Endothelial cell of umbilical vein (primary cell): ENCODE measurements around the gene MRFAP1. TPM values are rescaled to one million over a fixed set of nuclear protein-coding genes. Genes with fewer than 3 reads are reported as not detected.

Source experiments
- Bru-seq: library from RNA; stranded (reverse); fragments of 400-500 nt; gene quantifications from one replicate; lab custom pipeline; 2021; lab: Mats Ljungman, UMichigan
- BruChase-seq, 2 experiments: library from RNA; stranded (reverse); fragments of 400-500 nt; gene quantifications; one replicate each; lab custom pipeline; 2021; lab: Mats Ljungman, UMichigan
- BruUV-seq: library from RNA; stranded (reverse); fragments of 400-500 nt; replicated peaks from 2 replicates; lab custom pipeline; 2021; lab: Mats Ljungman, UMichigan
- CTCF ChIA-PET: fragments of 300-600, 350-600 bp; sonication (Branson Sonifier 250); formaldehyde crosslinking; loops from one replicate; lab custom pipeline; 2021; ENCODE audit warnings: antibody characterized with exemption, inconsistent platforms; lab: Charles Lee
- POLR2A ChIA-PET: fragments of 300-600, 350-600 bp; sonication (Branson Sonifier 250); formaldehyde crosslinking; loops from one replicate; lab custom pipeline; 2021; ENCODE audit warnings: antibody characterized with exemption, inconsistent platforms; lab: Charles Lee
- DNase-seq: peaks from one replicate; pipeline ENCODE4 v3.0.0-alpha.2; 2011; ENCODE audit warnings: low read depth, low spot score
- FAIRE-seq: peaks from 2 replicates; lab custom pipeline; 2011; peaks lifted over from hg19 to GRCh38; lab: Jason Lieb, UNC
- H2AFZ ChIP-seq: 2 replicates; pipeline ENCODE4 v1.6.0; 2012; ENCODE audit warnings: low read depth, low read length, control low read depth, inconsistent platforms
- H3K27ac ChIP-seq: 2 replicates; pipeline ENCODE4 v1.5.1; 2011; ENCODE audit warnings: low read depth, mild to moderate bottlenecking, control low read depth, low read length, moderate library complexity; ENCODE audit not compliant: insufficient read depth
- H3K27me3 ChIP-seq, 2 experiments: 2 replicates each; pipeline versions ENCODE4 v1.6.0 to v1.6.1; 2011; ENCODE audit warnings: low read length in 2 of 2, mixed read lengths in 1 of 2; ENCODE audit not compliant: control insufficient read depth in 2 of 2, insufficient read depth in 2 of 2
- H3K36me3 ChIP-seq, 2 experiments: 2 replicates in 1 of 2; 3 replicates in 1 of 2; pipeline ENCODE4 v1.5.1; 2011; ENCODE audit warnings: low read length in 2 of 2, mild to moderate bottlenecking in 1 of 2, moderate library complexity in 1 of 2; ENCODE audit not compliant: control insufficient read depth in 2 of 2, insufficient read depth in 2 of 2; ENCODE audit errors: extremely low read depth in 1 of 2
- H3K4me1 ChIP-seq: 3 replicates; pipeline ENCODE4 v1.5.1; 2011; ENCODE audit warnings: mild to moderate bottlenecking, low read length; ENCODE audit not compliant: control insufficient read depth, insufficient read depth; ENCODE audit errors: extremely low read depth
- H3K4me2 ChIP-seq: 2 replicates; pipeline ENCODE4 v1.6.1; 2011; ENCODE audit warnings: low read length, control low read depth, mixed read lengths; ENCODE audit not compliant: insufficient read depth
- H3K4me3 ChIP-seq, 3 experiments: fragments of 200-600 bp in 1 of 3; sonication (generic), shearing (Covaris generic) in 1 of 3; replicated peaks in 1 of 3; 2 replicates each; pipeline ENCODE4 v1.5.1; 2011 to 2016; ENCODE audit warnings: control low read depth in 3 of 3, low read length in 3 of 3, mild to moderate bottlenecking in 2 of 3, inconsistent platforms in 1 of 3, low read depth in 1 of 3, moderate library complexity in 1 of 3; ENCODE audit not compliant: insufficient read depth in 1 of 3
- H3K79me2 ChIP-seq: 2 replicates; pipeline ENCODE4 v1.6.0; 2012; ENCODE audit warnings: low read length, inconsistent platforms; ENCODE audit not compliant: control insufficient read depth, insufficient read depth
- H3K9ac ChIP-seq: replicated peaks from 2 replicates; pipeline ENCODE3; 2011; ENCODE audit warnings: low read length, control low read depth; ENCODE audit not compliant: insufficient read depth; ENCODE audit errors: extremely low read depth
- H3K9me1 ChIP-seq: replicated peaks from 3 replicates; pipeline ENCODE4 v1.6.0; 2011; ENCODE audit warnings: mild to moderate bottlenecking, low read length; ENCODE audit not compliant: control insufficient read depth, insufficient read depth; ENCODE audit errors: extremely low read depth
- H3K9me3 ChIP-seq: replicated peaks from 2 replicates; pipeline ENCODE4 v1.5.1; 2012; ENCODE audit warnings: low read length, inconsistent platforms; ENCODE audit not compliant: control insufficient read depth, insufficient read depth
- H4K20me1 ChIP-seq: replicated peaks from 2 replicates; pipeline ENCODE3; 2011; ENCODE audit warnings: mild to moderate bottlenecking, low read length; ENCODE audit not compliant: control insufficient read depth, insufficient read depth; ENCODE audit errors: extremely low read depth
- EZH2 ChIP-seq: IDR thresholded peaks from 2 replicates; pipeline ENCODE4 v1.6.1; 2012; ENCODE audit warnings: borderline replicate concordance, low read depth, mild to moderate bottlenecking, moderate library complexity, low read length, inconsistent platforms; ENCODE audit not compliant: severe bottlenecking
- GATA2 ChIP-seq: IDR thresholded peaks from 2 replicates; pipeline ENCODE4 v1.7.0; 2011; ENCODE audit warnings: low read depth, mild to moderate bottlenecking, moderate library complexity, mixed read lengths, low read length; ENCODE audit not compliant: insufficient read length, insufficient read depth
- MAX ChIP-seq: IDR thresholded peaks from 2 replicates; pipeline ENCODE4 v1.6.1; 2011; ENCODE audit not compliant: insufficient read depth, insufficient read length
- POLR2A ChIP-seq: IDR thresholded peaks from 2 replicates; pipeline ENCODE4 v1.6.1; 2012; ENCODE audit warnings: low read depth, mild to moderate bottlenecking, control low read depth, low read length
- POLR2AphosphoS5 ChIP-seq: IDR thresholded peaks from 2 replicates; pipeline ENCODE4 v1.6.1; 2012; ENCODE audit warnings: low read depth, mild to moderate bottlenecking, control low read depth, low read length, moderate library complexity; ENCODE audit not compliant: insufficient read depth
- dilution Hi-C: fragments of 300-500 bp; cut with MboI; formaldehyde crosslinking; loops from one replicate; pipeline ENCODE4 v1.15.0; 2019; ENCODE audit warnings: low sequenced_read_pairs; ENCODE audit not compliant: extremely low pct_ligation_motif_present
- intact Hi-C: fragments of 100-400 bp; cut with micrococcal nuclease; formaldehyde crosslinking; loops from one replicate; pipeline ENCODE4 v1.10.0; 2022
- long read RNA-seq: library from polyadenylated mRNA; stranded (forward); transcript quantifications from one replicate; pipeline ENCODE4 v2.0.0, GENCODE V29; 2021
- polyA minus RNA-seq, 3 experiments: library from RNA; depleted of rRNA, polyadenylated mRNA; stranded (reverse); fragments of >200 nt; gene quantifications; 1 replicate in 1 of 3; 2 replicates in 2 of 3; pipeline ENCODE4 v1.2.3, GENCODE V29; 2011
- polyA plus RNA-seq, 4 experiments: library from polyadenylated mRNA; depleted of rRNA in 3 of 4; stranded (reverse) in 3 of 4; unstranded in 1 of 4; fragments of >200 nt; gene quantifications; 2 replicates each; pipeline versions ENCODE4 v1.2.1 to v1.2.3, GENCODE V29; 2011 to 2012; ENCODE audit warnings: missing spikeins in 1 of 4
- total RNA-seq: library from RNA; stranded (reverse); gene quantifications from 2 replicates; pipeline ENCODE4 v1.2.3, GENCODE V29; 2021

MRFAP1 gene
- total RNA-seq (317 and 335 TPM in 2 replicates), polyA plus RNA-seq (119 and 170 TPM in 2 replicates), polyA minus RNA-seq (63.8 and 69.3 TPM in 2 replicates), Bru-seq, nascent RNA (percentile 98 among the genes with signal in this experiment), BruChase-seq, experiment 1, labeled RNA remaining after a 6-hour chase (percentile 100 among the genes with signal in this experiment), BruChase-seq, experiment 2, labeled RNA remaining after a 2-hour chase (percentile 100 among the genes with signal in this experiment)
- 199 and 217 TPM in 2 replicates for polyA plus RNA-seq (2011; cell fraction: cytosol; rRNA removed)
- 103 and 123 TPM in 2 replicates for polyA plus RNA-seq (2011; cell fraction: nucleus; rRNA removed)
- 279 and 381 TPM in 2 replicates for polyA plus RNA-seq (2012)
- 46.6 TPM for polyA minus RNA-seq (2011; cell fraction: cytosol; rRNA and poly(A)+ RNA removed)
- polyA minus RNA-seq (2011; cell fraction: nucleus; rRNA and poly(A)+ RNA removed), result 24.5 and 36.0 TPM in 2 replicates
- long read RNA-seq, transcript MRFAP1-204 (1 exons, 1,982 nt), result minor isoform, 14 of 375 reads
- long read RNA-seq, transcript MRFAP1-201 (3 exons, 2,049 nt), result minor isoform, 140 of 375 reads
- long read RNA-seq, transcript MRFAP1-202 (2 exons, 1,584 nt), result major isoform, 221 of 375 reads
- long read RNA-seq, partial matches to known transcripts, result 0 of 375 reads
- long read RNA-seq, other reads (novel, unspliced or antisense), result 0 of 375 reads

GRCh38 chr4:6640292-6641163, at the start of gene MRFAP1:
Gene MRFAP1, plus strand, starts transcription at chr4:6640685. Its CDS starts 178 bp downstream, at chr4:6640863.
- Histone ChIP-seq H3K4me2 (peak within 1 kb of the TSS; percentile 95), H3K9me3 (no peaks in the 10 kb centered on the region), H3K27ac (peak within 1 kb of the TSS; percentile 93), H3K9me1 (no peaks in the 10 kb centered on the region), H3K4me1 (peaks cover 11% of the 10 kb centered on the region), H3K36me3 (peaks cover 5 to 13% of the 10 kb centered on the region in 2 experiments), H3K4me3 (peak within 1 kb of the TSS; percentile 80 to 98 (median 97)), H3K79me2 (peaks cover 25% of the 10 kb centered on the region), H3K27me3 (no peaks in the 10 kb centered on the region), H2AFZ (peak within 1 kb of the TSS; percentile 99), H4K20me1 (peaks cover 5% of the 10 kb centered on the region), H3K9ac (peak within 1 kb of the TSS; percentile 96)
- intact Hi-C loops (loop anchor here (1.0 kb wide), 4 partner anchors 33 to 428 kb away; partner anchors contain the start of genes GRPEL1, MAN2B2 and MRFAP1L1), dilution Hi-C loops (no loop called here)
- ChIA-PET POLR2A (interaction anchor here (0.5 to 1.5 kb wide), 4 partner anchors 33 to 69 kb away, joined by 3 to 7 read pairs (median 4); partner anchors contain the start of genes MAN2B2 and MRFAP1L1), CTCF (interaction anchor here (0.6 to 2.2 kb wide), 8 partner anchors 10 to 233 kb away, joined by 3 to 6 read pairs (median 3); partner anchors contain the start of genes BLOC1S4 and MRFAP1L1)
- FAIRE-seq, result peak; percentile 94
- TF ChIP-seq MAX (peak; percentile 8), EZH2 (no peak), POLR2AphosphoS5 (peak; percentile 80), GATA2 (no peak), POLR2A (peak; percentile 89)
- TSS peak; percentile 82 for BruUV-seq
- DNase-seq, result peak; percentile 96
